GM21529 (cell line): Measurements from ENCODE around the gene CD53.
"Not testable (repeated sequence)": the region's sequence is repeated elsewhere in the genome, so short reads cannot be mapped to it uniquely, and the experiment has no call there.

Experiments used
- ATAC-seq: cut with Tn5 transposase; IDR thresholded peaks from one replicate; pipeline ENCODE4 v1.9.1; 2021; ENCODE audit not compliant: unreplicated experiment

Gene CD53

GRCh38 chr1:110872745-110873720 lies at the start of gene CD53:
CD53 (plus strand) TSS chr1:110873148; CDS start chr1:110891409, 18,261 bp downstream.
- peak; percentile 44 for ATAC-seq

- no peak for ATAC-seq
Observed at GRCh38 chr1:110824192-110824591, 48.8 kb upstream of the CD53 start.

GRCh38 chr1:110829955-110830553 lies 42.9 kb upstream of the CD53 start:
- ATAC-seq = peak; percentile 67

- ATAC-seq = not testable (repeated sequence)
Observed at GRCh38 chr1:110833779-110834178, 39.2 kb upstream of the CD53 start.

GRCh38 chr1:110846861-110847260 lies 26.1 kb upstream of the CD53 start:
- no peak for ATAC-seq

- no peak for ATAC-seq
Observed at GRCh38 chr1:110850145-110850544, 22.8 kb upstream of the CD53 start.

- no peak for ATAC-seq
Observed at GRCh38 chr1:110850627-110851026, 22.3 kb upstream of the CD53 start.

- no peak for ATAC-seq
Observed at GRCh38 chr1:110853135-110853534, 19.8 kb upstream of the CD53 start.

- no peak for ATAC-seq
Observed at GRCh38 chr1:110856410-110856809, 16.5 kb upstream of the CD53 start.

GRCh38 chr1:110857964-110858948 lies 14.7 kb upstream of the CD53 start:
- ATAC-seq = no peak

GRCh38 chr1:110859062-110859461 lies 13.9 kb upstream of the CD53 start:
- ATAC-seq = no peak

GRCh38 chr1:110860174-110860573 lies 12.8 kb upstream of the CD53 start:
- no peak for ATAC-seq

- not testable (repeated sequence) for ATAC-seq
Observed at GRCh38 chr1:110860620-110861019, 12.3 kb upstream of the CD53 start.

- not testable (repeated sequence) for ATAC-seq
Observed at GRCh38 chr1:110861942-110862341, 11.0 kb upstream of the CD53 start.

- no peak for ATAC-seq
Observed at GRCh38 chr1:110864287-110864686, 8.7 kb upstream of the CD53 start.

GRCh38 chr1:110870721-110871388 lies 2.1 kb upstream of the CD53 start:
- ATAC-seq = no peak

- ATAC-seq = peak; percentile 37
Observed at GRCh38 chr1:110872366-110872744, 593 bp upstream of the CD53 start.

- no peak for ATAC-seq
Observed at GRCh38 chr1:110873856-110874255, 908 bp downstream of the CD53 start.

- no peak for ATAC-seq
Observed at GRCh38 chr1:110874324-110875215, 1.6 kb downstream of the CD53 start.
